GM21390 (cell line): ENCODE results near the gene PDE11A.

ENCODE experiments used
- ATAC-seq: cut with Tn5 transposase; IDR thresholded peaks from one replicate; pipeline ENCODE4 v1.9.1; 2021; ENCODE audit not compliant: unreplicated experiment

PDE11A gene

GRCh38 chr2:177611310-177611886 lies 461.2 kb downstream of the PDE11A start:
- ATAC-seq: no peak

- no peak for ATAC-seq
Measured at GRCh38 chr2:177610813-177611212, 461.8 kb downstream of the PDE11A start.

- no peak for ATAC-seq
Measured at GRCh38 chr2:177606636-177607035, 465.9 kb downstream of the PDE11A start.

- no peak for ATAC-seq
Measured at GRCh38 chr2:177604271-177605065, 468.1 kb downstream of the PDE11A start.

- no peak for ATAC-seq
Measured at GRCh38 chr2:177603768-177604167, 468.8 kb downstream of the PDE11A start.

- ATAC-seq: no peak
Measured at GRCh38 chr2:177603181-177603580, 469.4 kb downstream of the PDE11A start.

GRCh38 chr2:177602611-177603164 lies 469.9 kb downstream of the PDE11A start:
- ATAC-seq: no peak

GRCh38 chr2:177600917-177601316 lies 471.7 kb downstream of the PDE11A start:
- ATAC-seq: no peak

GRCh38 chr2:177599956-177600355 lies 472.6 kb downstream of the PDE11A start:
- no peak for ATAC-seq

- ATAC-seq: no peak
Measured at GRCh38 chr2:177599139-177599688, 473.4 kb downstream of the PDE11A start.

GRCh38 chr2:177598326-177599138 lies 474.0 kb downstream of the PDE11A start:
- no peak for ATAC-seq

GRCh38 chr2:177597759-177598158 lies 474.8 kb downstream of the PDE11A start:
- no peak for ATAC-seq

GRCh38 chr2:177596866-177597265 lies 475.7 kb downstream of the PDE11A start:
- no peak for ATAC-seq

GRCh38 chr2:177595126-177595845 lies 477.3 kb downstream of the PDE11A start:
- ATAC-seq: no peak

- no peak for ATAC-seq
Measured at GRCh38 chr2:177593402-177593801, 479.2 kb downstream of the PDE11A start.

- no peak for ATAC-seq
Measured at GRCh38 chr2:177592945-177593344, 479.6 kb downstream of the PDE11A start.

GRCh38 chr2:177592397-177592796 lies 480.2 kb downstream of the PDE11A start:
- no peak for ATAC-seq

GRCh38 chr2:177589186-177589585 lies 483.4 kb downstream of the PDE11A start:
- no peak for ATAC-seq

- ATAC-seq: no peak
Measured at GRCh38 chr2:177588671-177589070, 483.9 kb downstream of the PDE11A start.

- no peak for ATAC-seq
Measured at GRCh38 chr2:177587371-177587770, 485.2 kb downstream of the PDE11A start.

- no peak for ATAC-seq
Measured at GRCh38 chr2:177586154-177586553, 486.4 kb downstream of the PDE11A start.
